ENCODE data around the gene GALK2.
A peak's percentile ranks its signal among the peaks of the same experiment; 100 is the strongest.

Gene GALK2

DNA sequence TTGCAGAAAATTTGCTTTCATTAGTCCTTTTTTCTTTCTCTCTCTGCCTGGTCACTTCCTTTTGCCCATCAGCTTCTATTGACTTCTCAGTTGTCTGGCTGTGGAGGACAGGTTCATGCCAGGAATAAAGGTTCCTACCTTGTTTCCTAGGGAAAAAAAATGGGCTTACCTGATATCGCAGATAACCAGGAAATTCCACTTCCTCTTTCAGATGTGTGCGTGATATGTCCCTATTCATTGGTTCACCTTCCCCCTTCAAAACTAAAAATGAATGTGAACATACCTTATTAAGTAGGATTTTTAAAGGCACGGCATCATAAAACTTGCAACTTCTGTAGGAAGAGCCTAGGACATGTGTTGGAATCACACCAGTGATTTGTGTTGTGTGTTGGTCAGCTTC, 133.0 kb downstream of the GALK2 start:
- H3K4me3 ChIP-seq (replicated peaks; ENCODE audit: low read depth, low read length): no peak overlapping the region
- no peak for DNase-seq (ENCODE audit: extremely low read depth, low read depth)
- TF ChIP-seq, protein P1, sequence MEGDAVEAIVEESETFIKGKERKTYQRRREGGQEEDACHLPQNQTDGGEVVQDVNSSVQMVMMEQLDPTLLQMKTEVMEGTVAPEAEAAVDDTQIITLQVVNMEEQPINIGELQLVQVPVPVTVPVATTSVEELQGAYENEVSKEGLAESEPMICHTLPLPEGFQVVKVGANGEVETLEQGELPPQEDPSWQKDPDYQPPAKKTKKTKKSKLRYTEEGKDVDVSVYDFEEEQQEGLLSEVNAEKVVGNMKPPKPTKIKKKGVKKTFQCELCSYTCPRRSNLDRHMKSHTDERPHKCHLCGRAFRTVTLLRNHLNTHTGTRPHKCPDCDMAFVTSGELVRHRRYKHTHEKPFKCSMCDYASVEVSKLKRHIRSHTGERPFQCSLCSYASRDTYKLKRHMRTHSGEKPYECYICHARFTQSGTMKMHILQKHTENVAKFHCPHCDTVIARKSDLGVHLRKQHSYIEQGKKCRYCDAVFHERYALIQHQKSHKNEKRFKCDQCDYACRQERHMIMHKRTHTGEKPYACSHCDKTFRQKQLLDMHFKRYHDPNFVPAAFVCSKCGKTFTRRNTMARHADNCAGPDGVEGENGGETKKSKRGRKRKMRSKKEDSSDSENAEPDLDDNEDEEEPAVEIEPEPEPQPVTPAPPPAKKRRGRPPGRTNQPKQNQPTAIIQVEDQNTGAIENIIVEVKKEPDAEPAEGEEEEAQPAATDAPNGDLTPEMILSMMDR (IDR thresholded peaks at IDR 0.05; ENCODE audit: low read depth, low read length, missing control alignments): no peak

DNA sequence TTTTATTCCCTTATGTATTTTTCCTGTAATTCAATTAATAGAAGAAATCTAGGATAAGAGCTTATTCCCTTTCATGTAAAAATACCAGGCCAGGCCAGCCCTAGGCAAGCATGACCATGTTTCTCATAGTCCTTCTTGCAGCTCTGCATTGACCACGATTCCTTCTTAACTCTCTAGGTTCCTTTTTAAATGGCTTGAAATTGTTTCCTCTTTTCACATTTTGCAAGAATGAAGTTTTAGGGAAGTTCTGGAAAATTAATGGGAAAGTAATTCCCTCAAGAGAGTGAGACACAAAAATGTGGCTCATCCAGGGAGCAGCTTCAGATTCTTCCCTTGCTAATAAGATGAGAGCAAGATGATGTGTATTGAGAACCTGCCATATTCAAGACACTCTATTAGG, 136.5 kb downstream of the GALK2 start:
- H3K4me3 ChIP-seq (replicated peaks; ENCODE audit: low read depth, low read length): no peak overlapping the region
- TF ChIP-seq, protein P1 (IDR thresholded peaks at IDR 0.05; ENCODE audit: low read depth, low read length, missing control alignments): no peak
- no peak for DNase-seq (ENCODE audit: extremely low read depth, low read depth)

GRCh38 chr15:49308686-49309085, 138.6 kb downstream of the GALK2 start:
- DNase-seq (ENCODE audit: extremely low read depth, low read depth): no peak
- TF ChIP-seq, protein P1 (IDR thresholded peaks at IDR 0.05; ENCODE audit: low read depth, low read length, missing control alignments): no peak

DNA sequence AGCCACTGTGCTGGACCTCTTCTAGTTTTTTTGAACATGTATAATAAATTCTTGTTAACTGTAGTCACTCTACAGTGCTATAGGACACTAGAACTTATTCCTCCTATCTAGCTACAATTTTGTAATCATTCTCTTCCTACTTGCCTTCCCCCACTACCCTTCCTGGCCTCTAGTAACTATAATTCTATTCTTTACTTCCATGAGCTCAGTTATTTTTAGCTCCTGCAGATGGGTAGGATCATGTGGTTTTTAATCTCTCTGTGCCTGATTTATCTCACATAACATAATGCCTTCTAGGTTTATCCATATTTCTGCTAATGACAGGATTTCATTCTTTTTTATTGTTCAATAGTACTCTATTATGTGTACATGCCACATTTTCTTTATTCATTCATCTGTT, 139.8 kb downstream of the GALK2 start:
- H3K4me3 ChIP-seq (replicated peaks; ENCODE audit: low read depth, low read length): no peak overlapping the region
- DNase-seq (ENCODE audit: extremely low read depth, low read depth): no peak
- TF ChIP-seq, protein P1 (IDR thresholded peaks at IDR 0.05; ENCODE audit: low read depth, low read length, missing control alignments): no peak

More at GRCh38 chr15:49308686-49309085, 138.6 kb downstream of the GALK2 start:
- no peak overlapping the region for H3K4me3 ChIP-seq (replicated peaks; ENCODE audit: low read depth, low read length)

DNA sequence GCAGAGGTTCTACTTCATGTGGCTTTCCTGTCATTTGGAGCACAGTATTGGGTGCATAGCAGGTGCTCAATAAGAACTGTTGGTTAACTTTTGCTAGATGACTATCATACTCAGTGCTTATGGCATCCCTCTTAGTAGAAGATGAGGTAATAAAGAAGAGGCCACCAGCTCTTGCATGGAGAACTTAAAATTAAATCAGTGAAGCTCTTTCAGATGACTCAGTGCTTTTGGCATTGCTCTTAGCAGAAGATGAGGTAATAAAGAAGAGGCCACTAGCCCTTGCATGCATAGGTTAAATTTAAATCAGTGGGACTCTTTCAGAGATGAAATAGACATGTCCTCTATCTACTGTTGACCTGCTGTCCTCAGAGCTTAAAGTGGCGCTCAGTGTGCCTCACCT, 143.6 kb downstream of the GALK2 start:
- peak; percentile 60 for DNase-seq (ENCODE audit: extremely low read depth, low read depth)
- TF ChIP-seq, protein P1 (IDR thresholded peaks at IDR 0.05; ENCODE audit: low read depth, low read length, missing control alignments): no peak
- no peak overlapping the region for H3K4me3 ChIP-seq (replicated peaks; ENCODE audit: low read depth, low read length)

DNA sequence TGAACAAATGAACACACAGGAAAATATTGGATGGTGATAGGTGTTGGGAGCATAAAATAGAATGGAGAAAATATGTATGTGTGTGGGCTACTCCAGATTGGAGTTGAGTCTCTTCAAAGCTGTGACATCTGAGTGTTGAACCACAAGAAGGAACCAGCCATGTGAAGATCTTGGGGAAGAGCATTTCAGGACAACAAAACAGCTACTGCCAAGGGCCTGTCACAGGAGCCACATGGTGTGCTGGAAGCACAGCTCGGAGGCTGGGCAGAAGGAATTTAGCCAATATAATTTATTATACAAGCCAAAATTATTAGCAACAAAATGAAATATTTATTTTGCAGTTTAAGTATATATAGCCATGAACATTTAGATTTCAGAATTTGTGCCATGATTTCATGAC, 144.7 kb downstream of the GALK2 start:
- DNase-seq (ENCODE audit: extremely low read depth, low read depth): no peak
- TF ChIP-seq, protein P1 (IDR thresholded peaks at IDR 0.05; ENCODE audit: low read depth, low read length, missing control alignments): no peak
- H3K4me3 ChIP-seq (replicated peaks; ENCODE audit: low read depth, low read length): no peak overlapping the region

DNA sequence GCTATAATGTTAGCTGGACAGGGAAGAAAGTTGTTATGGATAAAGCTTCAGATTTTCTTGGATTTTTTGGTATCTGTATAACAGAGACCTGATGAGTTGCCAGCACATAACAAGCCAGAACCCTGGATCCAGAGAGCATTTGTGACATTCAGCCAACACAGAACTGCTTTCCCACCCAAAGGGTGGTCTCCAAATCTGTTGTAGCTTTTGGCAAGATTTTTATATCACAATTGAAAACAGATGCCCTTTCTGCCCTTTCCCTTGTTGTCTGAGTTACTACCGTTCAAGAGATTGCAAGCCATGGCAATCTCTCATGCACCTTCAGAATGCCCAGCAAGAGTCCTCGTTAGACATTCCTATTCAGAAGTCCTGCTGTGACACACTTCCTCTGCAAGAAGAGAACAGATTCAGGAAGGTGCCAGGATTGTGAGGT, 145.4 kb downstream of the GALK2 start:
- no peak overlapping the region for H3K4me3 ChIP-seq (replicated peaks; ENCODE audit: low read depth, low read length)
- TF ChIP-seq, protein P1 (IDR thresholded peaks at IDR 0.05; ENCODE audit: low read depth, low read length, missing control alignments): no peak
- DNase-seq (ENCODE audit: extremely low read depth, low read depth): no peak
